ENCODE measurements around the gene PLXNA3.

PLXNA3 gene

DNA sequence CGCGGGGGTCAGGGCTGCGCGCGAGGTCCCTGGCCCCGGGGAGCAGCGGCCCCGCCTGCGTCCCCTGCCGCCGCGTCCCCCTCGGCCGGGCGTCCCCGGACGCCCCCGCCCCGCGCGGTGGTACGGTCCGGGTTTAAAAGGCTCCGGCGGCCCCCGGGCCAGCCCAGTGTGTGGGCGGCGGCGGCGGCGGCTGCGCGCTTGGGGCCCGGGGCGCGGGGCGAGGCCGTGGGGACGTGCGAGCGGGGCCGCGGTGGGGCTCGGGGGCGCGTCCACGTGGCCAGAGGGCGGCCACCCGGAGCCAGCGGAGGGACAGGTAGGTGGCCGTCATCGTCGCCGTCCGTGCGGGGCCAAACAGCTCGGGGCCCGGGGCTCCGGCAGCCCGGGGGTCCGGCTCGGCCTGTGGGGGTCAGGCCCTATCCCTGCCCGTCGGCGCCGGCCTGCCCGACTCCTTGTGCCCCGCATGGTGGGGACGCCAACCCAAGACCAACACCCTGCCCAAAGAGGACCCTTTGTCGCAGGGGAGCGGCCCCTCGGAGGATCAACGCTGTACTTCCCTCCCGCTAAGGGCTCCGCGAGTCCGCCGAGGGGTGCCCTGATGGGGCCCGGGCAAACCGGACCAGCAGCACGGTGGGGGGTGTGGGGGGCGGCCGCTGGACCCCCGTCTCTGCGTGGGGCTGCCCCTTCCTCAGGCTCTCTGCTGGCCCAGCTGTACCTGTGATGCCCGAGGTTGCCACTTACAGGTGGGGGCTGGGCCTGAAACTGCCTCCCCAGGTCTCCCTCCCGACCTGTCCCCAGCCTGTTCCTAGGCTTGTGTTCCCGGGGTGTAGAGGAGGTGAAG, at the start of gene PLXNA3:
Gene PLXNA3 (plus strand): TSS at position 166 of the 838 bp plus-strand sequence. CDS start 1,903 bp downstream, outside the sequence.
- no peaks in the 10 kb centered on the region for H3K36me3 ChIP-seq (ENCODE audit: insufficient read depth, low read length)
- H3K9me3 ChIP-seq (ENCODE audit: low read length): no peaks in the 10 kb centered on the region
- H3K27ac ChIP-seq (ENCODE audit: low read depth, low read length): peak within 1 kb of the TSS; percentile 63
- H3K27me3 ChIP-seq (ENCODE audit: control insufficient read depth in 1 of 2, insufficient read depth in 2 of 2, low read length in 2 of 2): no peaks in the 10 kb centered on the region
- H3K4me3 ChIP-seq (ENCODE audit: low read depth in 1 of 2, low read length in 2 of 2): peak within 1 kb of the TSS; percentile 59 to 64
- H3K4me1 ChIP-seq (ENCODE audit: insufficient read depth, low read length): no peaks in the 10 kb centered on the region
- no peak within 1 kb of the TSS for H3K9ac ChIP-seq (ENCODE audit: low read length)

DNA sequence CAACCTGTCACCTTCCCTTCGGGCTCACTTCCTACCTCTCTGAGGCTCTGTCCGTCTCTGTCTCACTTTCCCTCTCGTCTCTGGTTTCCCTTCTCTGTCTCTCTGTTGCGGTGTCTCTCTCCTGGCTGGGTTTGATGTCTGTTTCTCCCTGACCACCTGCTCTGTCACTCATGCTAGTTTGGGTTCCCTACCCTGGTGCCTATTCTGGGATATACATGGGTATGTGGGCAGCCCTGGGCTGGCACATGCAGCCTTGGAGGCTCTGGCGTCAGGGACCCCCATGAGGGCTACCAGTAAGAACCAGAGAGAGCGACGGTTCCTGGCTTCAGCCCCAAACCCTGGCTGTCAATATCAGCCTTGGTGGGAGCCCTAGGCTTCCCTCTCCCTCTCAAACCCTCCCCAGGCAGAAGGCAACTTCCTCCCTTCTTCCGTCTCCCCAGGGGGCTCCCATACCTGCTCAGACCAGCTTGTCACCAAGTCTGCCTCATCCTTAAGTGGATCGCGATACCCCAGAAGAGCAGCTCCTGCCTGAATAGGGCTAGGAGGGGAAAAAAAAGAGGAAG, 49.3 kb upstream of the PLXNA3 start:
- Histone ChIP-seq H3K9me3 (ENCODE audit: low read length) (no peaks in the 10 kb centered on the region), H3K4me3 (ENCODE audit: low read depth in 1 of 2, low read length in 2 of 2) (peak overlapping the region in 1 of 2 donors; percentile 18), H3K9ac (ENCODE audit: low read length) (no peak overlapping the region), H3K4me1 (ENCODE audit: insufficient read depth, low read length) (peaks cover 11% of the 10 kb centered on the region), H3K27ac (ENCODE audit: low read depth, low read length) (no peak overlapping the region), H3K36me3 (ENCODE audit: insufficient read depth, low read length) (no peaks in the 10 kb centered on the region), H3K27me3 (ENCODE audit: control insufficient read depth in 1 of 2, insufficient read depth in 2 of 2, low read length in 2 of 2) (peaks cover 0 to 11% of the 10 kb centered on the region in 2 donors)

DNA sequence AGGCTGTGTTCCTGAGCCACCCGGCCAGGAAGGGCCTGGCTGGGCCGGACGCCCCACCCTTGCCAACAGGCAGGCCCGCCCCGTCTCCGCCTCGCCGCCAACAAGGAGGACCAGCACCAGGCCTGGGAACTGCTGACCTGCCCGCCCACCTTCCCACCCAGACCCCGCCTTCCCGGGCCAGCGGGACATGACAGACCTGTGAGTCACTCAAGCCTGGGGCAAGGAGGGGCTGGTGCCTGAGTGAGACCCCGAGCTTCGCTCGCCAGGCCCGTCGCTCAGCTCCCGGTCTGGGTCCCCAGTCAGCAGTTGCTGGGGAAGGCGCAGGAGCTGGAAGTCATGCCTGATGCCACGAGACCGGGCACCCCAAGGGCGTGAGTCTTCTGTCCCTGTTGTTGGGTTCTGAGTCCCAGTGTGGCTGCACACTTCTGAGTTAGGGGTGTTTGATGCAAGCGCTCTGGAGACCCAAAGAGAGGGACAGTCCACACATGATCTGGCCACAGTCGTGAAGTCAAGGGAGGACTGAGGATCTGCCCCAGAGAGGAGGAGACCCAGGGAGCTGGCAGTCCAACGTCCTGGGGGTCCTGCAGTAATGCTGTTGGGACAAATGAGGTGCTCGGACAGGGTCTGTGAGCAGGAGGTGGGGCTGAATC, 48.7 kb upstream of the PLXNA3 start, which contains the start of gene DNASE1L1:
Gene DNASE1L1 (minus strand): TSS at position 33 of the 650 bp plus-strand sequence. CDS start 3,686 bp downstream, outside the sequence.
- Histone ChIP-seq H3K36me3 (ENCODE audit: insufficient read depth, low read length) (no peaks in the 10 kb centered on the region), H3K4me1 (ENCODE audit: insufficient read depth, low read length) (peaks cover 11% of the 10 kb centered on the region), H3K27ac (ENCODE audit: low read depth, low read length) (no peak within 1 kb of the TSS), H3K4me3 (ENCODE audit: low read depth in 1 of 2, low read length in 2 of 2) (peak within 1 kb of the TSS in 1 of 2 donors; percentile 18), H3K9me3 (ENCODE audit: low read length) (no peaks in the 10 kb centered on the region), H3K9ac (ENCODE audit: low read length) (no peak within 1 kb of the TSS), H3K27me3 (ENCODE audit: control insufficient read depth in 1 of 2, insufficient read depth in 2 of 2, low read length in 2 of 2) (peaks cover 0 to 9% of the 10 kb centered on the region in 2 donors)

DNA sequence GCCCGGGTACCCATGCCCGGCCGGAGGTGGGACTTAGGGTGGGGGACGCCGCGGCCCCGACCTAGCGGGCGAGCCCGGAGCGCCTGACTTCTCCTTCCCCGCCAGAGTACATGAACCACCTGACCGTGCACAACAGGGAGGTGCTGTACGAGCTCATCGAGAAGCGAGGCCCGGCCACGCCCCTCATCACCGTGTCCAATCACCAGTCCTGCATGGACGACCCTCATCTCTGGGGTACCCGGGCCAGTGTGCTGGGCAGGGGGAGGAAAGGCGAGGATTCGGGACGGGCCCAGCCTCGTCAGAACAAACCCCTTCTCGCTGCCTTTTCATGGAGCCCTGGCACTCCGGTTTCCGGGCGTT, 46.1 kb upstream of the PLXNA3 start:
- no peak overlapping the region for H3K9ac ChIP-seq (ENCODE audit: low read length)

DNA sequence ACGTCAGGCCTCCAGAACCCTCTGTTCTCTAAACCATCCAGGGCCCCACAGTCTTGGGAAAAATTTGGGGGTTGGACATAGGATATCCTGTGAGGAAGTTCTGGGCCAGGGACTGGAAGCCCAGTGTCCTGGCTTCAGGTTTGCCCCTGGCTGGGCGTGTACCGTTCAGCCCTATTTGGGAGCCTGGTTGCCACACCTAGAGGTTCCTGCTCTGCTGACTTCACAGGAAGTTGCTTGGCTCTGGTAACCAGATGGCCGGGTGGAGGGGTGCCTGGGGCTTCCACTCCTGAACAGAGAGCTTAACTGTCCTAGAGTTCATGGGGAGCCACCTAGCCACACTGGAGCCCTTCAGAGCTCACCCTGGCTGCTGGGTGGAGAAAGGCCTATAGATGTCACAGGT, 45.6 kb upstream of the PLXNA3 start:
- Histone ChIP-seq H3K4me3 (ENCODE audit: low read depth in 1 of 2, low read length in 2 of 2) (peak overlapping the region in 1 of 2 donors; percentile 50), H3K27ac (ENCODE audit: low read depth, low read length) (peak overlapping the region; percentile 72), H3K9me3 (ENCODE audit: low read length) (no peaks in the 10 kb centered on the region), H3K4me1 (ENCODE audit: insufficient read depth, low read length) (peaks cover 11% of the 10 kb centered on the region), H3K36me3 (ENCODE audit: insufficient read depth, low read length) (no peaks in the 10 kb centered on the region), H3K27me3 (ENCODE audit: control insufficient read depth in 1 of 2, insufficient read depth in 2 of 2, low read length in 2 of 2) (peaks cover 0 to 6% of the 10 kb centered on the region in 2 donors), H3K9ac (ENCODE audit: low read length) (no peak overlapping the region)

More for the DNA sequence above, 46.1 kb upstream of the PLXNA3 start:
- peak overlapping the region; percentile 50 to 54 for H3K4me3 ChIP-seq (ENCODE audit: low read depth in 1 of 2, low read length in 2 of 2)
- H3K9me3 ChIP-seq (ENCODE audit: low read length): no peaks in the 10 kb centered on the region
- H3K4me1 ChIP-seq (ENCODE audit: insufficient read depth, low read length): peaks cover 11% of the 10 kb centered on the region
- H3K36me3 ChIP-seq (ENCODE audit: insufficient read depth, low read length): no peaks in the 10 kb centered on the region
- peak overlapping the region; percentile 72 for H3K27ac ChIP-seq (ENCODE audit: low read depth, low read length)
- H3K27me3 ChIP-seq (ENCODE audit: control insufficient read depth in 1 of 2, insufficient read depth in 2 of 2, low read length in 2 of 2): peaks cover 0 to 6% of the 10 kb centered on the region in 2 donors

DNA sequence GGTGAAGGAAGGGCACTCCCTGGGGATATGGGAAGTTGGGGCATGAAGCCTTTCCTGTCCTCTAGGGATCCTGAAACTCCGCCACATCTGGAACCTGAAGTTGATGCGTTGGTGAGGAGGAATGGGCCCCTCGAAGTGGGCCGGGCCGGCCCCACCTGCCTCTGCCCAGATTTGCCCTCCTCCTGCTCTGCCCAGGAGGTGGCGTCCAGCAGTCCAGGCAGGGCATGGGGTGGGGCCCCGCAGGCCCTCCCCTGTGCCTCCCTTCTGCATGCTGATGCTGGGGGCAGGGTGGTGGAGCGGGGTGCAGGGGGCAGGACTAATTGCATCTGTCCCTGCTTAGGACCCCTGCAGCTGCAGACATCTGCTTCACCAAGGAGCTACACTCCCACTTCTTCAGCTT, 44.9 kb upstream of the PLXNA3 start:
- Histone ChIP-seq H3K27ac (ENCODE audit: low read depth, low read length) (no peak overlapping the region), H3K4me1 (ENCODE audit: insufficient read depth, low read length) (peaks cover 11% of the 10 kb centered on the region), H3K9ac (ENCODE audit: low read length) (no peak overlapping the region), H3K36me3 (ENCODE audit: insufficient read depth, low read length) (no peaks in the 10 kb centered on the region), H3K4me3 (ENCODE audit: low read depth in 1 of 2, low read length in 2 of 2) (no peak overlapping the region), H3K9me3 (ENCODE audit: low read length) (no peaks in the 10 kb centered on the region), H3K27me3 (ENCODE audit: control insufficient read depth in 1 of 2, insufficient read depth in 2 of 2, low read length in 2 of 2) (peaks cover 0 to 6% of the 10 kb centered on the region in 2 donors)

DNA sequence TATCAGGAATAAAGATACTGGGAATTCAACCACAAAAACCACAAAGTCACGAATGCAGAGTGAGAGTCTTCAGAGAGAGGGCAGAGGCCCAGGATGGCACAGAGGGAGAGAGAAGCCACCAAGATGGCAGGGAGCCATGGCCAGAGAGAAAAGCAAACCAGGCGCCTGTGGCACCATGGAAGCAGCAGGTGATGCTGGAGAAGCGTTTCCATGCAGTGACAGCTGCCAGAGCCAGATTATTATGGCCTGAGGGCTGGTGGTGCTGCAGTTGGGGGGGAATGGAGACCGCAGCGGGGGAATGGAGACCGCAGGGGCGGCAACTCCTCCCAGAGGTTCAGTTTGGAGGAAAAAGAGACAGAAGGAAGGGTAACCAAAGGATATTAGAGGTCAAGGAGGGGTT, 40.9 kb upstream of the PLXNA3 start:
- H3K9ac ChIP-seq (ENCODE audit: low read length): no peak overlapping the region
- no peaks in the 10 kb centered on the region for H3K36me3 ChIP-seq (ENCODE audit: insufficient read depth, low read length)
- H3K27ac ChIP-seq (ENCODE audit: low read depth, low read length): no peak overlapping the region
- H3K27me3 ChIP-seq (ENCODE audit: control insufficient read depth in 1 of 2, insufficient read depth in 2 of 2, low read length in 2 of 2): peaks cover 0 to 6% of the 10 kb centered on the region in 2 donors
- H3K4me1 ChIP-seq (ENCODE audit: insufficient read depth, low read length): peaks cover 10% of the 10 kb centered on the region
- no peak overlapping the region for H3K4me3 ChIP-seq (ENCODE audit: low read depth in 1 of 2, low read length in 2 of 2)
- no peaks in the 10 kb centered on the region for H3K9me3 ChIP-seq (ENCODE audit: low read length)

DNA sequence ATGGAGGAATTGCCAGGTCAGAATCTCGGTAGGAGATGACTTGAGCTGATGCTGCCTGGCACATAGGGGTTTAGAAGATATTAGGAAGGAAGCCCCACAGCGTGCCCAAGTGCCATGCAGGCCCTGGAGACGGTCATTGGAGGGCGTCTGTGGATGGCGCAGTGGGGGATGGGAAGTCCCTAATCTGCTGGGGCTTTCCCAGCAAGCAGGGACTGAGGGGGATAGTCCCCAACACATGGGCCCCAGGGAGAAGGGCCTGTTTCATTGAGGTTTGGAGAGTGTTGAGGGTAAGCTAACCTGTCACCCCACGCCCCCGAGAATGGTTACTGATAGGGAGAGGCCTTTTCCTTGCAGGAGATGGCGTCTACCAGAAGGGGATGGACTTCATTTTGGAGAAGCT, 38.9 kb upstream of the PLXNA3 start:
- Histone ChIP-seq H3K9ac (ENCODE audit: low read length) (no peak overlapping the region), H3K9me3 (ENCODE audit: low read length) (no peaks in the 10 kb centered on the region), H3K4me3 (ENCODE audit: low read depth in 1 of 2, low read length in 2 of 2) (no peak overlapping the region), H3K36me3 (ENCODE audit: insufficient read depth, low read length) (no peaks in the 10 kb centered on the region), H3K27ac (ENCODE audit: low read depth, low read length) (no peak overlapping the region), H3K4me1 (ENCODE audit: insufficient read depth, low read length) (no peaks in the 10 kb centered on the region), H3K27me3 (ENCODE audit: control insufficient read depth in 1 of 2, insufficient read depth in 2 of 2, low read length in 2 of 2) (peaks cover 0 to 6% of the 10 kb centered on the region in 2 donors)

DNA sequence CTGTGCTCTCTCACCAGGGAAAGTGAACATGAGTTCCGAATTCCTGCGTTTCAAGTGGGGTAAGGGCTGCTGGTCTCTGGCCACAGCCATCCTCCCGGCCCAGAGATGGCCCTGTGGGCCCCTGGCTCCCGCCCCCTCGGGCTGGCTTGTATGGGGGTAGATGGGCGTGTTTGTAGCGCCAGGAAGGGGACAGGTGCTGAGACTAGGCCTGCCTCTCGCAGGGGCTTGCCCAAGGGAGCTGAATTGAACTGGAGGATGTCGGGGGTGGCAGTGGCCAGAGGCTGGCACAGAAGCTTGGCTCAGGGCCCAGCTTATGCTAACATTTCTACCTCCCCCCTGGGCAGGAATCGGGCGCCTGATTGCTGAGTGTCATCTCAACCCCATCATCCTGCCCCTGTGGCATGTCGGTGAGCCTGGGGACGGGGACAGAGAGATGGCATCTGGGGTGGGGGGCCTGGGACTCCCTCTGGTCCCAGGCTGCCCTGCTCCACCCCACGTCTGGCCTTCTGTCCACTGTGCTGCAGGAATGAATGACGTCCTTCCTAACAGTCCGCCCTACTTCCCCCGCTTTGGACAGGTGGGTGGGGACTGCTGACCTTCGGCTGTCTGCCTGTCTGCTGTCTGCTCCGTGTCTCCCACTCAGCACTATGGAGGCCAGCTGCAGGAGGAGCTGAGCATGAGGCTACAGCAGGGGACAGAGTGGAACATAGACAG, 38.2 kb upstream of the PLXNA3 start:
- no peak overlapping the region for H3K4me3 ChIP-seq (ENCODE audit: low read depth in 1 of 2, low read length in 2 of 2)
- H3K4me1 ChIP-seq (ENCODE audit: insufficient read depth, low read length): no peaks in the 10 kb centered on the region
- H3K9ac ChIP-seq (ENCODE audit: low read length): no peak overlapping the region
- no peaks in the 10 kb centered on the region for H3K9me3 ChIP-seq (ENCODE audit: low read length)
- no peaks in the 10 kb centered on the region for H3K36me3 ChIP-seq (ENCODE audit: insufficient read depth, low read length)
- no peak overlapping the region for H3K27ac ChIP-seq (ENCODE audit: low read depth, low read length)
- H3K27me3 ChIP-seq (ENCODE audit: control insufficient read depth in 1 of 2, insufficient read depth in 2 of 2, low read length in 2 of 2): peaks cover 0 to 6% of the 10 kb centered on the region in 2 donors

DNA sequence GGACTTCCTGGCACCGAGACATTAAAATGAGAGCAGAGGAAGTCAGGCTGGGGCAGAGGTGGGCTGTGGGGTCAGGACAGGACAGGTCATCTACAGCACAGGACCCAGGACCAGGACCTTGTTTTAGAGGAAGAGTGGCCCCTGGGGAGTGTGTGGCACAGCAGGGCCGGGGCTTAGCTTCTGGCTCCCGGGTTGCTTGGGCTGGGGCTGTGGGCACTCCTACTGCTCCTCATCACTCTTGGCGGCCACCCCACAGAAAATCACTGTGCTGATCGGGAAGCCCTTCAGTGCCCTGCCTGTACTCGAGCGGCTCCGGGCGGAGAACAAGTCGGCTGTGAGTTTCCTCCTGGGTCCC, 37.7 kb upstream of the PLXNA3 start:
- Histone ChIP-seq H3K9me3 (ENCODE audit: low read length) (no peaks in the 10 kb centered on the region), H3K4me1 (ENCODE audit: insufficient read depth, low read length) (no peaks in the 10 kb centered on the region), H3K9ac (ENCODE audit: low read length) (no peak overlapping the region), H3K4me3 (ENCODE audit: low read depth in 1 of 2, low read length in 2 of 2) (no peak overlapping the region), H3K36me3 (ENCODE audit: insufficient read depth, low read length) (no peaks in the 10 kb centered on the region), H3K27me3 (ENCODE audit: control insufficient read depth in 1 of 2, insufficient read depth in 2 of 2, low read length in 2 of 2) (peaks cover 0 to 6% of the 10 kb centered on the region in 2 donors), H3K27ac (ENCODE audit: low read depth, low read length) (no peak overlapping the region)
